Right kidney (tissue), 1 donor: ENCODE data around the gene PLCL1.
"Not testable (repeated sequence)": the region's sequence is repeated elsewhere in the genome, so short reads cannot be mapped to it uniquely, and the experiment has no call there.

Source experiments
- DNase-seq: peaks from one replicate; pipeline ENCODE4 v3.0.0-alpha.2; 2016

Gene PLCL1

DNA sequence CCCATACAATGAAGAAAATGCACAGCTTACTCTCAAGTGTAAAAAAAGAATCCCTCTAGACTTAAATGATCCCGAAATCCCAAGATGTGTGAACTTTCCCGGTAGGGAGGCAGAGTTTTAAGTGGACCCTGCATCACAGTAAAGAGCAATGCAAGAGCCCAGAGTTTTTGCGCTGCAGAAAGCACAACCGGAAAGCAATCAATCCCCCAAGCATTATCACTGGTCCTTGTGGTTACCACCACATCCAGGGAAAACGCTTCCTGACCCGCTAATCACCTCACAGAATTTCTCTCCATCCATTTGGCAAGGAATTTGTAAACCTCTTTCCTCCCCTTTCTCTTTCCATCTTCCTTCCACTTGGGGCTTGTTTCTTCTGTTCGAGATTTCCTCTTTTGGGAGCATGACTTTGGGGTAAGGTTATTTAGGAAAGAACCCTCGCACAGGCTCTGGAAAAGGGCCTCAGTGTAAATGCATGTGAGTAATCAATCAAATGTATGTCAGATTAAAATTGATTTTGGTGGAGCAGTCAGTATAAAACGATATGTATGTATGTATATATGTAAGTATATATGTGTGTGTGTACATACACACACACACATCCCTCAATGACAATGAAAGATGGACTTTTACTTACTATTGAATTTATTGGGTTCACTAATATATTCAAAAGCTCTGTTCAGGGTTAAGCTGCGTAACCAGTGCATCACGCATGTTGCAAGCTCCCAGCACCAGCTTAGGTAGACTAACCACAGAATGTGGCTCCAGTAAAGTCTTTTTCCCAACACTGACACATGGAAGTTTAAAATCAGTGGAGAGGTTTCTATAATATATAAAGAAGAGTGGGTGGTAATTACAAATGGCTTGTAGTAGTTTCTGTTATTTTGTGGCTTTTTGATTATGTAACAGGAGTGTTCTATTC is 1.6 kb downstream of the PLCL1 start:
- DNase-seq = no peak

DNA sequence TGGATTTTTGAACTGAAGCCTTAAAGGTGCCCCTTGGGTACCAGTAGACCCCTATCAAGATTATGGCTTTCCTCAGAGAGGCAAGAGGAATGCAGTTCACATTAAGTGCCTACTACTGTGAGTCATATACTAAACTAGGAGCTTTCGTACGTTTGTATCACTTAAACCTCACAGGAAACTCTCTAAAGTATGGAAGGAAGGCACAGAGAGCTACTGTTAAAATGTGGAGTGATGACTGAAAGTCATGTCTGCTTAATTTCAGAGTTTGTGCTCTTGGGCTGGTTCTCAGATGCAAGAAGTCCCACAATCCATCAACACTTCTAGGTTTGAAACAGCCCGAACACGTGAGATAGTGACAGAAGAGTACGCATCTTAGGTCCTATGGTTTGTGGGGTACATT is 4.7 kb downstream of the PLCL1 start:
- DNase-seq = no peak

DNA sequence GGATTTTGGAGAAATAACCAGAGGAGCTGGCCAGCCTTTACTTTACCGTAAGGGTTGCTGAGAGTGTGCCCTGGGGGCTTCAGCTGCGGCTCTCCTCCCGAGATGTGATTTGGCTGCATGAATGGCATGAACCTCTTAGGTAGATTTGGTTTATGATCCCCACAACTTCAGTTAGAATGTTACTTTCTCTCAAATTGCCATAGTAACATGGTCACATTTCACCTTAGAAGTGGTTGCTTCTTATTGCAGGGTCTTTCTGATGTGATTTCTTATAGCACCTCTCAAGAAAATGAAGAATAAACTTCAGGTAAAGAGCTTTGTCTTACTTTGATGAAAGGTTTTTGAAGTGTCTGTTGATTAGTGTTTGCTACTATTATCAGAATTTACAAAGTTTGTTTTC is 5.6 kb downstream of the PLCL1 start:
- no peak for DNase-seq

DNA sequence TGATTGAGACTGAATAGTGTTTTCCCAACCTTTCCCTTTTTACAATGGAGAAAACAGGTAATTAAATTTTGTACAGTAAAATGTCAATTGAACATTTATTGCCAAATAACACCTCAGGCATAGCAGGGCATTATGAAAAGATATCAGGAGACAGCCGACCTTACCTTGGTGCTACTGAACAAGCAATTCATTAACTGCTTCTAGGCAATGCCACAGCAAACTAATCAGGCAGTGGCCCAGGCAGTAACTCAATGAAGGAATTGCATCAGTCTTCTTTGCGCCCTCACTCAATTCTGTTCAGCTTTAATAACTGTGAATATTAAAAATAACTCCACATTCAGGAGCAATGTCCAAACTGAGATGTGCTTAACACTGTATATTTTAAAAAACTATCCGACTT is 6.1 kb downstream of the PLCL1 start:
- no peak for DNase-seq

DNA sequence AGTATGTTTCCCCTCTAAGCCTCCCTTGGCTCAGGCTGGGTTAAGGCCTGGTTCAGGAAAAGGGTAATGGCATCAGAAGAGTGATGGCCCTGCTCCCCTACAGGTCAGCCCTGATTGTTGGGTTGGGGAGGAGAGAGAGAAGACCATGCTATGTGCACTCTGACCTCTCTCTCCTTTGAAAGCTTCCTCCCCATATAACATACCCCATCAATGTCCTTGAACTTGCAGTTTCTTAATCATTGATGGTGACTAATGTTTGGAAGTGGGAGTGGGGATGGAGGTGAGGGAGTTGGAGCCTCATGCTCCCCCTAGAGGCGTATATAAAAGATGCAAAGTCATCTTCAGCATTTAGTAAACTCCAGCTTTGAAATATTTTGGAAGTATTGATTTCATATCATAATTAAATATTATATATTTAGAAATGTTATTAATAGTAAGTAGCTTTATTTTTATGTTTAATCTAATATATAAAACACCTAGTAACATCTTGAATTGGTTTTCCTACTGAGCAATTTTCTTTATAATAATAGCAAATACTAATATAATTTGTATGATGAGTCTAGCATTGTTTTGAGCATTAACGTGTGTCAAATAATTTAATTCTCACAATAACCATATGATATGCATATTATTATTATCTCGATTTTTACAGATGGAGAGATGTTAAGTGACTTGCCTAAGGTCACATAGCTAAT is 8.8 kb downstream of the PLCL1 start:
- no peak for DNase-seq

DNA sequence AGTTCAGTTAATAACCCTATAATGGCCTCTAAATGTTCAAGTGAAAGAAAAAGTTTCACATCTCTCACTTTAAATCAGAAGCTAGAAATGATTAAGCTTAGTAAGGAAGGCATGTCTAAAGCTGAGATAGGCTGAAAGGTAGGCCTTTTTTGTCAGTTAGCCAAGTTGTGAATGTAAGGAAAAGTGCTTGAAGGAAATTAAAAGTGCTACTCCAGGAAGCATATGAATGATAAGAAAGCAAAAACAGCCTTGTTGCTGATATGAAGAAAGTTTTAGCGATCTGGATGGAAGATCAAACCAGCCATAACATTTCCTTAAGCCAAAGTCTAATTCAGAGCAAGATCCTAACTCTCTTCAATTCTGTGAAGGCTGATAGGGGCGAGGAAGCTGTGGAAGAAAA is 10.1 kb downstream of the PLCL1 start:
- DNase-seq = no peak

DNA sequence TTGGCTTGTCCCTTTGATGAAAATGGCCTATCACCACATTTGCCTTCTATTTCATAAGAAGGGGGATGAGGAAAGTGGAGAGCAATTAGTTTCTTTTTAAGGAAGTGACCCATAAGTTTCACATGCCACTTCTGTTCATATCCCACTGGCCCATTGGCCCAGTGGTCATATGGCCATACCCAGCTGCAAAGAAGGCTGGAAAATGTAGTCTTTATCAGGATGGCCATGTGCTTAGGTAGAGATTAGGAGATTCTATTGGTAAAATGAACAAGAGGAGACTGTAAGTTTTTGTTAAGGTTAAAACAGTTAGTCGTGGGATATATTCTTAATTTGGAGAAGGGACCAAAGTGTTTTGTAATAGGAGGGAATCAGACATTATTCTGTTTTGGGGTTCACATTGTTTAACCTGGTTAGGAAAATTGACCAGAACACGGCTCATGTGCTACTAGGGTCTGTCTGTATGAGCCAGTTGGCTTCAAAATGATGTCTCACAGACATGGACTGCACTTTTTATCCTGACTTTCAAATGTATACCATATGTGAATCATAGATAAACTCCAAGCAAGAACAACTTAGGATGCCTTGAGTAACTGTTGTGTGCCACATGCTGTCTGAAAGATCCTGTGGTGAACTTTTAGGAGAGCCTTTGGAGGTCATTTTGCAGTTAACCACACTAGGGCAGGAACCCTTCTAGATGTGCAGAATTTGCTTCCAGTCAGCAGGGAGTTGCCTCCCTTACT is 17.3 kb downstream of the PLCL1 start:
- DNase-seq = no peak

DNA sequence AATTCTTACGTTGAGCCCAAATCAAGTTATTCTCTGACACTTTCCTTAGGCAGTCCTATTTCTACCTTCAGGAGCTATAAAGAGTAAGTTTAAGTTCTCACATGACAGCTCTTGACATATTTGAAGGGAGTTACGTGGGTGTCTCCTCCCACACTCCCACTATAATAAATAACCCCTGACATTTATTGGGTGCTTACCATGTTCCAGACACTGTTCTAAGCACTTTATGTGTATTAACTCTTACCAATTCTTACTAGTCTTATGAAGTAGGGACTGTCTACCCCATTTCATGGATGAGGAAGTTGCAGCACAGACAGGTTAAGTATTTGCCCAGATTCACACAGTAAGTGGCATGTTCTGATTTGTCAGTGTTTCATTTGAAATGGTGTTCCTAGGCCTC is 17.9 kb downstream of the PLCL1 start:
- no peak for DNase-seq

DNA sequence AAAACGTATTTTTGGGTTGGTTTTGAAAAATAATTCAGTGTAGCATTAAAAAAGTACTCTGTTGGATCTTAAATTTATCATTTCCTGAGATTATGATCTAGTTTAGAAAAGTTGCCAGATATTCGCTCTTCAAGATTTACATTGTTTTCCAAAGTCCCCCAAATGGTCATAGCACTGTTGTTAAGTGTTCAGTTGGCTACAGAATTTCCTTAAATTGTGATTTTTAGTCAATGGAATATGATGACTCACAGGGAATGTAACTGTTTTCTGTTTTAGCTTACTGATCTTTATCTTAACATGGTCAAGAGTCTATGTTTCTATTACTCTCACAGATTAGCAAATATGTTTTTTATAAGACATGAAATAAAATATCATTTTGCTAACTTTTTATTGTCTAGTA is 23.2 kb downstream of the PLCL1 start:
- DNase-seq = no peak

DNA sequence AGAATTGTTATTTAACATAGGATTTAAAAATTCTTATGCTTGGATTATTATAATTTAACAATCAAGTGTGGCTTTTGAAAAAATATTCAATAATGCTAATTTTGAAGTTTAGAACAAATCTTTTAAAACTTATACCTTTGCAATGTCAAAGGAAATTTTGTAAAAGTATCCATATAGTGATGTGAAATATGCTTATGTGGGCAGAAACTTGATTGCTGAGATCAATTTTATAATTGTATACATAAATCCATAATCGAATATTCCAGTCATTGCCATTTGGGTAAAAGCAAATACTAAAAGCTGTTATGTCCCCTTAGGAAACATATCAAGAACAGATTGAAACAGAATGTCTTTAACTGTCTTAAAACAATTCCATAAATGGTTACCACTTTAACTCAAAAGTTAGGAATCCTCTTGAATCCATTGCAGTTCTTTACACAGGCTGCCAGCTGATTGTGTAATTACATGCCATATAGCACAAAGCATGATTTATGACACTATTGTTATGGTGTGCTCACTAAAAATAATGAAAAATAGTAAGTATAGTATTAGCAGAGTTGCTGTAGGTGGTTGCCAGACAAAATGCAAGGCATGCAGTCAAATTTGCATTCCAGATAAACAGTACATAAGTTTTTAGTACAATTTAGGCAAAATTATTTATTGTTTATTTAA is 24.2 kb downstream of the PLCL1 start:
- DNase-seq = no peak

DNA sequence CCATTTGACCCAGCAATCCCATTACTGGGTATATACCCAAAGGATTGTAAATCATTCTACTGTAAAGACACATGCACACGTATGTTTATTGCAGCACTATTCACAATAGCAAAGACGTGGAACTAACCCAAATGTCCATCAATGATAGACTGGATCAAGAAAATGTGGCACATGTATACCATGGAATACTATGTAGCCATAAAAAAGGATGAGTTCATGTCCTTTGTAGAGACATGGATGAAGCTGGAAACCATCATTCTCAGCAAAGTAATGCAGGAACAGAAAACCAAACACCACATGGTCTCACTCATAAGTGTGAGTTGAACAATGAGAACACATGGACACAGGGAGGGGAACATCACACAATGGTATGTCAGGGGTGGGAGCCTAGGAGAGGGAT is 30.4 kb downstream of the PLCL1 start:
- not testable (repeated sequence) for DNase-seq

DNA sequence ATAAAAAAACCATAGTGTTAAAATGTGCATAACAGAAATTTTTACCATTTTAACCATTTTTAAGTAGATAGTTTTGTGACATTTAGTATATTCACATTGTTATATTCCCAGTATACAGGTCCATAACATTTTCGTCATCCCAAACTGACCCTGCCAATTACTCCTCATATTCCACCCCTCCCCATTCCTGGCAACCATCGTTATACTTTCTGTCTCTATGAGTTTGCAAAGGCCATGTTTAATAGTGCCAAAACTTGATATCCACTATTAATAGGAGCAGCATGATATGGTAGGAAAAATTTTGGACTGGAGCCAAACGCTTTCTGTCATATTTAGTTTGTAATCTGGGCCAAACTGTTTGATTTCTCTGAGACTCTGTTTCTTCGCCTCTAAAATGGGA is 30.9 kb downstream of the PLCL1 start:
- no peak for DNase-seq

DNA sequence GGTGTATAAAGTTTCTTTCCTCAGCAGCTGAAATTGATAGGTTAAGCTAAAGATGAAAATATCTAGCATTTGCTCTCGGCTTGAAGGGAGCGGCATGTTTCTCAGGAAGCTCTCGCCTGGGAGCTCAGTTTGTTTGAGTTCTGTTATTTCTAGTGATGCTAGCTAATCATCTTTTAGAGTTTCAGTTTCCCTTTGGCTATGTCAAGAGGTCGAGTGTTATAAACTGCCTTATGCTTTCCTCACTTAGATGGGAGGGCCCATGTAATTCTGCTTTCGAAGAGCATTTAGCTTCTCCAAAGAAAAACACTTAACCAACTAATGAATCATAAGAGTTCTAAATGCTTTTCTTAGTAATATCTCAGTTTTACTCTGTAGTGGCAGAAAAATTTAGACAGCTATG is 33.6 kb downstream of the PLCL1 start:
- DNase-seq = no peak

DNA sequence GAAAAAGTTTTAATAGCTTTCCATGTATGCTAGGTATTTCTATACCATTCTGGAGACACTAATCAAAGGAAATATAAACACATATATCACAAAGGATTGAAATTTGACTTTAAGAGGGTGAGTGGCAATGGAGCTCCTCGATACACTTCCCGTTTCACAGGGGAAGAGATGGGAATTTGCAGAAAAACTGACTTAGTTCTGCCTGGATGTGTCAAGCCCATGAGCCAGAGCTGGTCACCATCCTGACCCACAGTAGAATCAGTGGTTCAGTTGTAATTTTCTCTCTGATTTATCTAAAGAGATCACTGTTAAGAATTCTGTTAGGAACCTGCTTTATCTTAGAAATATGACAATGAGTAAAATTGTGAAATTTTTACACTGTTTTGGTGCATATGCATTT is 34.2 kb downstream of the PLCL1 start:
- no peak for DNase-seq

DNA sequence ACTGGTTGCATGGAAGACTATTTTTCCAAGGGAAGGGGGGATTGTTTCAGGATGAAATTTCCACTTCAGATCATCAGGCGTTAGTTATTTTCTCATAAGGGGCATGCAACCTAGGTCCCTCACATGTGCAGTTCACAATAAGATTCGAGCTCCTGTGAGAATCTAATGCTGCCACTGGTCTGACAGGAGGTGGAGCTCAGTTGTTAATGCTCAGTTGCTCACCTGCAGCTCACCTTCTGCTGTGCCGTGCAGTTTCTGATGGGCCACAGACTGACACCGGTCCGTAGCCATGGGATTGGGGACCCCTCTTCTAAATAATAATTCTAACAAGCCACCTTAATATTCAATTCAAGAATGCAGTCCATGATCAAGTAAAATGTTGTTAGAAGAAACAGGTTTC is 34.9 kb downstream of the PLCL1 start:
- no peak for DNase-seq

DNA sequence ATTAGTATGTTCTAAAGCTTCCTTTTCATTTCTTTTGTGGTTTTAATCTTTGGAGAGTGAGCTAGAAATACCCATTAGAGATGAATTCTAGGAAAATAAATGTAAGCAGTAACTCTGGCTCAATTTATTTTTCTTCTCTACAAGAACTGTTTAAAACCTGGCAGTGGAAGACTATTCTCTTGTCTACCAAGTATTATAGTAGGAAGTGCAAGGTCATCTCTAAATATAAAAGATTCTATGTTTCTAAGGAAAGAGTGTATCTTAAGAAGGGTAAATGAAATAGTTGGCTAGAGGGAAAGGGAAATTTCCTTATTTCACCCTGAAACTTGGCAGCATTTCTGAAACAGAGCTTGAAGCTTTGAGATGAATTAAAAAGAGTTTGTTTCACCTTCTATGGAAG is 35.5 kb downstream of the PLCL1 start:
- DNase-seq = no peak

DNA sequence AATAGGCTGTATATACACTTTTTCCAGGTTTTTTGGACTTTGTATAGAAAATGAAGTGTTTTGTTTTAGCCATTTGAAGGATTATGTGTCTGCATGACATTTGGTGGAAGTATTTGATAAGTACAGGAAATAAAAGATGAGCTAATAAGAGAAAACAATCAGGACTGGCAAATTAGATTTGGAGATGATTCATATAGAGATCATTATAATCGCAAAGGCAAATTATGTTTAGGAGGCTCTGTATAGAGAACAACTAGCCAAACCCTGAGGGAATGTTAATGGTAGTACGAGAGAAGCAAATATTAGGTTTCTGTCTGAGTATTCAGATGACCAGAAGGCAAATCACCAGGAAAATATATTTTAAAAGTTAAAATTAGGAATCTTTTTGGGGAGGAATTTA is 41.7 kb downstream of the PLCL1 start:
- DNase-seq = no peak

DNA sequence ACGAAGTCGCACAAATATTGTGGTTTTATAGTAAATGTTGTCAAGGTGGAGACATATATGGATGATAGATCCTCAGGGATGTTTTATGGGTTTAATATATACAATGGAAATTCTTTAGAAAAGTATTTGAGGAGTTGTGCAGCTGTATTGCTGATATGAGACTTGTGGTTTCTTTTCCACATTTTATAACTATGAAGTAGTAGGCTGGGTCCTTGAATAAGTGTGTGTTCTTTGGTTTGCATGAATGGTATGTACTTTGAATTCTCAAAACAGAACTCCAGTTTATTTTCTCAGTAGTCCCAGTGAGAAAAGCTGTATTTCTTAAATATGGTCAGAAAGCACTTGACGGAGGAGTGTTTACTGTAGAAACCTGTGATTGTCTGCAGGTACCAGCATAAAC is 42.4 kb downstream of the PLCL1 start:
- no peak for DNase-seq

DNA sequence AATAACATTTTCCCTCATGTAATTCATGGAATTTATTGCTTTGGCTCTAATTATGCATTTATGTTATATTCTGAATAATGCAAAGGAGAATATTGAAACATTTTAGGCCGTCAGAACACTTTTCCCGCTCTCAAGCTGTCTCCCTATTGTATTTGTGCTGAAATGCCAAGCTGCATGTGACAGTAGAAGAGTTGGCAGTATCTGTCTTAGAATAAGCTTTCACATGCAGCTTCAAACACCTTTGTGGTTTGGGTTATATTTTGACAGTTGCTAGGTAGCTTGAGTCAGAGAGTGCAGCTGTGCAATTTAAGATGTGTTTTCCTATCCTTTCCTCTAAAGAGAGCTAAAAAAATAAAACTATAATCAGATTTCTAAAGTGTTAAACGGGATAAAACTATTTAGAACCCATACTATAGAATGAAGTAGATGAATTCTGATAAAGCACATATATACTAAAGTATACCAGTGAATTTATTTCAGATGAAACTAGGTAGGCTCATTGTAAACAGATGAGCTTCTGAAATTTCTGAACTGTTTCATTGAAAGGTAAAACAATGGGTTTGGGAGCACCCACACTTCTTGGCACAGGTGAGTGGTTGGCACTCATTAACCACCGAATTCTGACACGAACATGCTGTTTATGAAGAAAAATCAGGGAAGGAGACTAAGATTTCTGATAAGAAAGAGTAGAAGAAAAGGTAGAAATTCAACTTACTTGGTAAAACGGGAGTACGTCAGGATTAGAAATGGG is 43.4 kb downstream of the PLCL1 start:
- no peak for DNase-seq

DNA sequence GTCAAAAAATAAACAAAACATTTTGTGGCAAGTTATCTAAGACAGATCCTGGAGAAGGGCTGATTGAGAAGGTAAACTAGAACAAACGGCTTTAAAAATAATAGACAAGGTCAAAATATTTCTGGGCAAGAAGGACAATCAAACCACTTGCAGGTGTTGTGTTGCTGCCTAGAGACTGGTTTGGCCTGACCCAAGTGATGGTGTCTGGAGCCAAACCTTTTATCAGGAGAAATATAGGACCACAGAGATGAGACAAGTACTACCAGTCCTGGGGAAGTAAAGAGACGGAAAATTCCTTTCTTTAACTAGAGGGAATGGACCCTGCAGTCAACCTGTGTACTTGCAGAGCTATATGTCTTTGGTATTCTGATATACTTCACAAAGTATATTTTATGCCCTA is 44.2 kb downstream of the PLCL1 start:
- no peak for DNase-seq

DNA sequence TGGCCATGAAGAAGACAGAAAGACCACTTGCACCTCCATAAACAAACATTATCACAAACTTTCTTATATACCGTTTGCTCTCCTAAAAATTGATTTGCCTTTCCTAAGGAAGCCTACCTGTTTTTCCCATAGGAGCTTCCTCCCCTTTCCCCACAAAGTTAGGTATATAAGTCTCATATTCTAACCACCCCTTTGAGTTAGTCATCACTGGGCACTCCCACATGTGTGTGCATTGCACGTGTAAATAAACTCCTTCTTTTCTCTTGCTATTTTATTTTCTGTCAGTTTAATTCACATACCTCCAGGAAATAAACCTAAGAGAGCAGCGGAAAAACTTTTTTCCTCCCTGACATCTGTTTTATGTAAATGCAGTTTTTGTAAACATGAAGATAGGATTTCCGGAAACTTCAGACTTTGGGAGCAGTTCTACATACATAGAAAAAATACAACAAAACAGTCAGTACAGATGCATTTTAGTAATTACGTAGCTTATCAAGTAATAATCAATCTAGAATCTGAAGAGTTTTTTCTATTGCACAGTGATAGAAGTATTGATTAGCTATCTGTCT is 46.6 kb downstream of the PLCL1 start:
- no peak for DNase-seq

DNA sequence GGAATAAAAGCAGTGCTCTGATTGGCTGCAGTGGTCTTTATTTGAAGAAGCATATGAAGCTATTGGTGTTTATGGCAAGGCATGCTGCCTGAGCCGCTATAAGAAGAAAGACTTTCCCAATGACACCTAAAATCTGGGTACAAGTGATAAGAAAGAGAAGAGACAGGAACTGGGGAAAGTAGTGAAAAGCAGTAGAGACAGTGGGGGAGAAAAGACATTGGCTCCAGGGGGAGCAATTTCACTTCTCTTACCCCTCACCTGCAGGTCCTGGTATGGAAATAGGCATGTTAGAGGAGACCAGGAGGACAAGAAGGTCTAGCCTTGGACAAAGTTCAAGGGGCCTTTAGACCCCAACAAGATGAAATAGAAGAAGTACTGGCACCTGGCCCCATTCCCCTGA is 47.1 kb downstream of the PLCL1 start:
- no peak for DNase-seq
